Middle frontal gyrus (tissue), 1 donor: Measurements from ENCODE around the gene TMC4.
A peak's percentile ranks its signal among the peaks of the same experiment; 100 is the strongest.

ENCODE experiments used
- DNase-seq: peaks from one replicate; pipeline ENCODE4 v3.0.0-alpha.2; 2015; ENCODE audit warnings: low spot score; ENCODE audit errors: extremely low spot score

The TMC4 gene

GRCh38 chr19:54133312-54133956, 39.5 kb downstream of the TMC4 start:
- no peak for DNase-seq

GRCh38 chr19:54129617-54129996, 43.4 kb downstream of the TMC4 start:
- DNase-seq: no peak

- DNase-seq: no peak
Measured at GRCh38 chr19:54128796-54129616, 44.0 kb downstream of the TMC4 start.

- DNase-seq: no peak
Measured at GRCh38 chr19:54128441-54128725, 44.6 kb downstream of the TMC4 start.

GRCh38 chr19:54127688-54128440, 45.1 kb downstream of the TMC4 start:
- DNase-seq: no peak

- no peak for DNase-seq
Measured at GRCh38 chr19:54125713-54126112, 47.2 kb downstream of the TMC4 start.

- no peak for DNase-seq
Measured at GRCh38 chr19:54124393-54124792, 48.6 kb downstream of the TMC4 start.

- no peak for DNase-seq
Measured at GRCh38 chr19:54123682-54124081, 49.3 kb downstream of the TMC4 start.

- no peak for DNase-seq
Measured at GRCh38 chr19:54121259-54121658, 51.7 kb downstream of the TMC4 start.

GRCh38 chr19:54115109-54116063, 57.6 kb downstream of the TMC4 start, which contains the start of the genes PRPF31 and TFPT:
TSS of gene PRPF31 (plus strand) at chr19:54115754. CDS start at chr19:54118279, 2,525 bp downstream.
TSS of gene TFPT (minus strand) at chr19:54115657. CDS start at chr19:54115269, 388 bp downstream.
- DNase-seq: peak; percentile 98

GRCh38 chr19:54114340-54115108, 58.4 kb downstream of the TMC4 start:
- no peak for DNase-seq
